HG02610 (cell line): ENCODE measurements around the gene MEGF10.

Experiments used
- ATAC-seq: cut with Tn5 transposase; IDR thresholded peaks from one replicate; pipeline ENCODE4 v1.9.1; 2021; ENCODE audit warnings: mild to moderate bottlenecking, moderate library complexity; ENCODE audit not compliant: unreplicated experiment

The MEGF10 gene

DNA sequence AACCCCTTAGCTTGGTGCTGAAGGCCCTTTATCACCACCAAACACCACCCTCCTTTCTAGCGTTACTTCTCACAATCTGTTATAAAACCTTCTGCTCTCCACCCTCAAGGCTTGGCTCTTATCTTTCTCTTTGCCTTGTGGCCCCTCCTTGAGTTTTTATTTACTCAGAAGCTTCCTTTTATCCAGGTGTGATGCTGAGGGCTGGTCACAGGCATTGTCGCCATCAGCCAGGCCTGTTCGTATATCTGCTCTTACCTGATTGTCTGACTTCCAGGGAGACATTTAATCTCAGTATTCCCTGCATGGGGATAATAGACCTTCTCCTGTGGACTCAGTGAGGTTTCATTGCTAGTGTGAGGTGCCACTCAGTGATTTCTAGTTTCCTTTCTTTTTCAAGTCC lies 34.2 kb downstream of the MEGF10 start:
- no peak for ATAC-seq

GRCh38 chr5:127326431-127326830 lies 35.8 kb downstream of the MEGF10 start:
- ATAC-seq: no peak

- ATAC-seq: no peak
Measured at GRCh38 chr5:127326976-127327755, 36.6 kb downstream of the MEGF10 start.

DNA sequence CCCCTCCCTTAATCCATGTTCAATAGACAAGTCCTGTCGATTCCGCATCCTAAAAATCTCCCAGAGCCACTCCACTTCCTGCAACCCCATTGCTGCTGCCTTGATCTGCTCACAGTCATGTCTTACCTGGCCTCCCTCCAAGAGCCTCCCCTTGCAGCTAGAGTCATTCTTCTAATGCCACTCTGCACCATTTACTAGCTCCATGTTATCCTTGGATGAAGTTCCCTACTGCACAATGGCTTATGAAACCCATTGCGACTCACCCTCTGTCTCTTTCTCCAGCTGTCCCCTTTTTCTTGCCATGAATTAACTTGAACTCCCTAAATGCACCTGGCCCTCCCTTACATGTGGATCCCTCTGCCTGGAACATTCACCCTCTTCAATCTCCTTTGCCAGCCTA lies 39.5 kb downstream of the MEGF10 start:
- ATAC-seq: no peak

DNA sequence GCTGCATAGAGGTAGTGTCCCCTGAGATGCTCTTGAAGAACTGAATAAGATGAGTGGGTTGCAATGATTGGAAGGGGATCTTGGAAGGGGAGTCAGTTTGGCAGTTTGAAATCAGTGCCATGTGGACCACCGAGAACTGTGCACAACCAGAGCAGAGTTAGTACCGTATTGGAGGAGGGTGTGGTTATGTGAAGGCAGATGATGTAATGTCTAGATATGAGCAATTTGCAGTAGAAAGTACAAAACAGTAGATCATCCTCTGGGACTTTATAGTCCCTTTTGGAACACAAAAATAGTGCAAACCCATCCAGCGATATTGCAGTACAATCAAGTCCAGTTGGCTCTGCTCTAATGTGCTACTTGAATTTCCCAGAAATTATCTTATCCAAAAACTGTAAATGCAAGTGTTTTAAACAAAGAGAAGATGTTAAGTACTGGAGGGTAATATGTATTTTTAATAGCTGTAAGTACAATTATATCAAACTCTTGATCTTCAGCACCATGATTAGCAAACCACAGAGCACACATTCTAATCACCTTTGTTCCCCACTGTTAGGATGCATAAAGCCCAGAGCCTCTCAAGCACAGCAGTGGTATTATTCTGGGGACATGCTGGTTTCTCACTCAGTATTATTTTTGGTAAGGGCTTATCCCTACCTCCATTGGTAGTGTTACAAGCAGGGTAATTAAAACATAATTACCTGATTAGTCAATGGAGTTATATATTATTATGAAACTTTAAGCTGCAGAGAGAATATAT lies 41.5 kb downstream of the MEGF10 start:
- ATAC-seq: no peak

GRCh38 chr5:127333483-127333882 lies 42.9 kb downstream of the MEGF10 start:
- no peak for ATAC-seq

DNA sequence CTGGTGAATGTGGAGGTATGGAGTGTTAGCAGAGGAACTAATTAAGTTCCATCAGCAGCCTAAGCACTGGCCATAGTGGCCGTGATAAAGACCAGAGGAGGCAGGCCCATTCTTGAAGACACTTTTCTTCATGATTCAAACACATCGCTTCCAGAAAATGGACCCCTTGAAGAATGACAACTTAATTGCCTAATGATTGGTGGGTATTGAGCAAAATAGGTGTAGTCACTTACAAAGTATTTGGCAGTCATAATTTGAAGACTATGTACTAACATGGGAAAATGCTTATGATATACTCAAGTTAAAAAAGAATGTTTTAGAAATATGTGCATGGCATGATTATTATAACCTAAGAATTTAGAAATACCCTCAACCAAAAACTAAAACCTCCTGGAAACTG lies 44.8 kb downstream of the MEGF10 start:
- ATAC-seq: no peak

- no peak for ATAC-seq
Measured at GRCh38 chr5:127337876-127338275, 47.3 kb downstream of the MEGF10 start.

DNA sequence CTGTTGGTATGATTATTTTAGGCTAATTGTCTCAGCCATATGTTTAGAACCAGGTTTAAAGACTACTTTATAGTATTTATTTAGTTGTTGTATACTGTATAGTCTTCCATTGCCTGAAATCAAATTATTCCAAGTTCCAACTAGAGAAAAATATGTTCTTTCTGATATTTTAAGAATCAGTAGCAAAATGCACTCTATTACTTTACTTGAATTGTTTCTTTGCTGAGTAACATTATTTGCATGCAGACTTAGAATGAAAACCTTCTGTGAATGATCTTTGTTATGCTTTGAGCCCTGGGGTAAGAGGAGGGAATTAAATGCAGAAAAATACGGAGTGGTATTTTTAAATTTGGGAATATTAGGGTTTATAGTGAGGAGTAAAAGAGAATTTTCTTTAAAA lies 47.9 kb downstream of the MEGF10 start:
- ATAC-seq: no peak

DNA sequence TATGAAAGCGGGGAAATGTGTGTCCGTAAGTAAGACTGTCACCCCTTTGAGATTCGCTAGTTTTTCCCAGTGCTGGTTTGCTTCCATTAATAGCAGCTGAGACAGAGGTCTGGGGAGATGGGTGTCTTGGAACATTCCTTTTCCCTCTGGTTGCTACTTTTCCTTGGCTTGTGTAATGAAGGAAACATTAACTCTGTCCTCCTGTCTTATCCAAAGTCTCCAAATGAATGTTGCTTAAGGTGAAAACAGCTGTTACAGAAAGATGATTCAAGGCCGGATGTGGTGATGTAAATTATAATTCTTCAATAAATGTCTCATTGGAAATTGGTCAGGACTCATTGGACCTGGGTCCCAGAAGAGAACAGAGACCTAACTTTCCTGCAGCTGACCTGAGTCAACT lies 50.0 kb downstream of the MEGF10 start:
- no peak for ATAC-seq

GRCh38 chr5:127342364-127342763 lies 51.8 kb downstream of the MEGF10 start:
- ATAC-seq: no peak

- no peak for ATAC-seq
Measured at GRCh38 chr5:127343313-127343712, 52.7 kb downstream of the MEGF10 start.

DNA sequence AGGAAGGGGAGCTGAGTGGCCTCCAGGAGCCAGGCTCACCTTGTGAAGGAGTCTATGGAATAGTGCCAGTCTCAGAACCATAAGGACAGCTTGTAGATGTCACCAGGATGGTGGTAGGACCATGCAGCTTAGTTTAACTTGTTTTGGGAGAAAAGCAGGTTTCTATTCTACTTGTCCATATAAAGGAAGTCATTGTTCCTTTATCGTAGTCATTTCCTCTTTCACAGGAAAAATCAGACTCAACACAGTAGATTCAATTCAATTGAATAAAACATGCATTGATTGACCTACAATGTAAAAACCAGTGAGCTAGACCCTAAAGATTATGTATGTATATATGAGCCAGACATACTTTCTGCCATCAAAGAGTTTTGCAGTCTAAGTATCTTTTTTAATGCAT lies 53.3 kb downstream of the MEGF10 start:
- no peak for ATAC-seq

- ATAC-seq: no peak
Measured at GRCh38 chr5:127344931-127345330, 54.3 kb downstream of the MEGF10 start.

DNA sequence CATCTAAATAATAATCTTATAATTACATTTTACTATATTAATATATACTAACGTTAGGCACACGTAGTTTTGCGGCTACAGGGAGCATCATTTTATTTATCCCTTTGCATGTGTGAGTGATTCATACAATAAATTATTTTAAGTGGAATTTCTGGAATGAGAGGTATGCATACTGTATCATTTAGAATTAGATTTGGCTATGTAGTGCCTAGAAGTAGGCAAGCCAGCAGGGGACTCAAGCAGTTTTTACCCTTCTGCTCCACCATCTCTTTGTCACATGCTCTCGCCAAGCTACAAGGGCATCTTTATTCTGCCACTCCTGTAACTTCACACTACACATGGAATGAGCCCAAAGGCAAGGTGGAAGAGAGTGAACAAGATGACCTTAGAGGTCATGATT lies 60.8 kb downstream of the MEGF10 start:
- ATAC-seq: no peak

GRCh38 chr5:127352068-127352467 lies 61.5 kb downstream of the MEGF10 start:
- no peak for ATAC-seq

DNA sequence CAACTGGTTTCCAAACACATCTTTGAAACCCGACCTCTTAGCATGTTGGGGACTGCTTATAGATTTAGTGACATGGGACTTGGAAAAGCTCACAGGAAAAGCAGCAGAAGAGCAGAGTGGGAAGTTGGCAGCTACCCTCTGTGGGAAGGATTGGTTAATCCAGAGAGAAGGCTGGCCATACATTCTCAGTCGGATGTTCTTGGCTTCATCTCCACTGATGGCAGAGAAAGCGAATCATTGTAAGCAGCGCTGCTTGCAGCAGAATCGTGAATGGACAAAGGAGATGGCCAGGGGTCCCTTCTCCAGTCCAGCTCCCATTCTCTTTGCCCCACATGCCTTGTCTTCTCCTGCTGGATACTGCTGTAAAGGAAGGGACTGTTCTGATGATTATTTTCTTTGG lies 62.7 kb downstream of the MEGF10 start:
- ATAC-seq: no peak

GRCh38 chr5:127353796-127354195 lies 63.2 kb downstream of the MEGF10 start:
- ATAC-seq: no peak

DNA sequence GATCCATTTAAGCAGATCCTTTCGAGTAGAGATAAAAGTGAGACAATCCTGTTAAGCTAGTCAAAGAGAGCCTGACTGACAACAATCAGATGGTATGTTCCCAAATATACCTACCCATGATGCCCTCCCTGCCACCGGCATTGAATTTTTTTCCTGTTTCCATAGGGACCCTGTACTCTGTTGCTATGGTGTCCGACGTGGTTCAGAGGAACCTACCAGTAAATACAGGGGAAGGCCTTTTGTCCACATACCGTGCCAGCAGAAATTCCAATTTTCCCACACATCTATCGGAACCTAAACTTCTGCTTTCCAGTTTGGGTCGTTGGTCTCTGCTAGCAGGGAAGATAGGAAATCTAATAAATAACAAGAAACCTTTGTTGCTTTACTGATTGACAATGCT lies 64.7 kb downstream of the MEGF10 start:
- no peak for ATAC-seq

DNA sequence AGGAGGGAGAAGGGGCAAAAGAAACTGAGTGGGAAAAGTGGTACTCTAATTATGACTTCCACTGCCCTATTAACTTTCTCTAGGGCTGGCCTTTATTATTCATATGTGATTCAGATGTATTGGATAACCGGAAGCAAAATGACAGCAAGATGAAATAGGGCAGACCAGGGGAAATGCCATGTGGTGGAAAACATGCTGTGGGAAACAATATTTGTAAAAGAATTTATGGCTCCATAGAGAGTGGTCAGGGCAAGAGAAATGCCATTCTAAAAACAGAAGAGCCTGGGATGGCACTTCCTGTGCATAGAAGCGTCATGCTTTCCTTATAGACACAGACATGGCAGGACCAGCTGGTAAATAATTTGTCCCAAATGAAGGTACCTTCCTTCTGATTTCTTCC lies 67.7 kb downstream of the MEGF10 start:
- ATAC-seq: no peak

DNA sequence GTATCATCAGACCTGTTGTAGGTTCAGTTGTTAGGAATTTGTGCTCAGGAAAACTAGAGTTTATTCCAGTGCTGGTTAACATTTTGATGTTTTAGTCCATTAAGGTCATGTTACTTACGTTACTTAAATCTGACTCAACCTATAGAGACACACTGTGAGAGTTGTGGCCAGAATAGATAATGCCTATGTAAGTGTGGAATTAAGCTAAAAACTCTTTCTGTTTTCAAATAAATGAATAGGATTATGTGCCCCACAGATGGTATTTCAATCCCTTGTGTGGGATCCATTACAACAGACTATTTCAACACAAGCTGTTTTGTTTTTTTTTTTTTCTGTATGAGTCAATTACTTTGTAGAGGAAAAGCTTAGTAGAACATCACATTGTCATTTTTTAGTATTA lies 68.1 kb downstream of the MEGF10 start:
- no peak for ATAC-seq

DNA sequence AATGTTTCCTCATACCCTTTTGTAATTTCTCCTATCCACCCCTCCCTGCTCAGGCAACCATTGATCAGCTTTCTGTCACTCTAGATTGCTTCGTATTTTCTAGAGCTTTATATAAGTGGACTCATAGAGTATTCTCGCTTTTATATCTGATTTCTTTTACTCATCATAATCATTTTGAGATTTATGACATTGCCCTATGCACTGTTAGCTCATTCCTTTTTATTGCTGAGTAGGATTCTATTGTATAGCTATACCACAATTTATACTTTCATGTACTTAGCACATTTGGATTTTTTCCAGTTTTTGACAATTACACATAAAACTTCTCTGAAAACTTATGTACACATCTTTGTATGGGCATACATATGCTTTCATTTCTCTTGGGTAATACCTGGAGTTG lies 68.9 kb downstream of the MEGF10 start:
- no peak for ATAC-seq
